PFSK-1 (cell line): ENCODE measurements around the gene HBA2.

Source experiments
- FOXP2 ChIP-seq: optimal IDR thresholded peaks from 2 replicates; pipeline ENCODE3; 2011; ENCODE audit warnings: borderline replicate concordance, control low read depth, inconsistent platforms; ENCODE audit not compliant: insufficient read depth; ENCODE audit errors: extremely low read length, extremely low read depth
- POLR2AphosphoS5 ChIP-seq: IDR thresholded peaks from 2 replicates; pipeline ENCODE4 v1.6.1; 2012; ENCODE audit warnings: low read depth, mild to moderate bottlenecking, control low read depth, low read length, moderate library complexity
- REST ChIP-seq, 2 experiments: IDR thresholded peaks; 2 replicates each; pipeline versions ENCODE4 v1.6.1 to v1.8.0; 2011 to 2012; ENCODE audit warnings: low read depth in 2 of 2, low read length in 2 of 2, control low read depth in 1 of 2, inconsistent platforms in 1 of 2, mild to moderate bottlenecking in 1 of 2, moderate library complexity in 1 of 2; ENCODE audit not compliant: insufficient read depth in 1 of 2
- SIN3A ChIP-seq: IDR thresholded peaks from 2 replicates; pipeline ENCODE4 v1.6.1; 2012; ENCODE audit warnings: mild to moderate bottlenecking, low read length, moderate library complexity, borderline replicate concordance; ENCODE audit not compliant: insufficient read depth
- TAF1 ChIP-seq: IDR thresholded peaks from 2 replicates; pipeline ENCODE4 v1.6.1; 2012; ENCODE audit warnings: low read length, control low read depth, borderline replicate concordance; ENCODE audit not compliant: insufficient read depth

Gene HBA2

DNA sequence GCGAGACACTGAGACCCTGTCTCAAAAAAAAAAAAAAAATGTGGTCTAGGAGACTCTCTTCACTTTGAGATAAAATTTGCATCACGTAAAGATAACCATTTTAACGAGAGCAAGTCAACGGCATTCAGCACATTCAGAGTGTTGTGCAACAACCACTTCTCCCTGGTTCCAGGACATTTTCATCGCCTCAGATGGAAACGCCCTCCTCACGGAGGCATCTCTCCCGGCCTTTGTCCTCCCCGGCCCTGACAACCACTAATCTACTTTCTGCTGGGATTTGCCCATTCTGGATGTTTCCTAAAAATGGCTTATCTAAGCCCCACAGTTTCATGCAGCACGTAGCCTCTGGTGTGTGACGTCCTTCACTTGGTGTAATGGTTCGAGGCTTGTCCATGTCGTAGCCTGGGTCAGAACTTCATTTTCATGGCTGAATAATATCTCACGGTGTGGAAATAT is 27.9 kb upstream of the HBA2 start:
- TF ChIP-seq TAF1 (no peak), SIN3A (no peak), REST (IDR thresholded peaks at IDR 0.05; ENCODE audit: insufficient read depth in 1 of 2, low read depth in 2 of 2, low read length in 2 of 2) (no peak), POLR2AphosphoS5 (no peak), FOXP2 (no peak)

DNA sequence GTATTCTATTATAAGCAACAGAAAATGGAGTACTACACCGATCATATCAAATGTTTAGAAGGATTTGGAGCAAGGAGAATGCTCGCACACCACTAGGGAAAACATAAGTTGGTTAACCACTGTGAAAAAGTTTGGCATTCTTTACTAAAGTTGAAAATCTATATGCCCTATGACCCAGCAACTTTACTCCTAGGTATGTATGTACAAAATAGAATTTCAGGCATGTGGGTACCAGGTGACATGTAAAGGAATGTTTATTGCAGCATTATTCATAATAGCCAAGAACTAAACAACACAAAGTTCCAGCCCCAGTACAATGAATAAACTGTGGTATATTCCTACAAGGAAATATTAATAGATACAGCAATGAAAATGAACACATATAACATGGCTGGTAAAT is 26.0 kb upstream of the HBA2 start:
- TF ChIP-seq FOXP2 (no peak), SIN3A (no peak), TAF1 (no peak), REST (IDR thresholded peaks at IDR 0.05; ENCODE audit: insufficient read depth in 1 of 2, low read depth in 2 of 2, low read length in 2 of 2) (no peak), POLR2AphosphoS5 (no peak)

DNA sequence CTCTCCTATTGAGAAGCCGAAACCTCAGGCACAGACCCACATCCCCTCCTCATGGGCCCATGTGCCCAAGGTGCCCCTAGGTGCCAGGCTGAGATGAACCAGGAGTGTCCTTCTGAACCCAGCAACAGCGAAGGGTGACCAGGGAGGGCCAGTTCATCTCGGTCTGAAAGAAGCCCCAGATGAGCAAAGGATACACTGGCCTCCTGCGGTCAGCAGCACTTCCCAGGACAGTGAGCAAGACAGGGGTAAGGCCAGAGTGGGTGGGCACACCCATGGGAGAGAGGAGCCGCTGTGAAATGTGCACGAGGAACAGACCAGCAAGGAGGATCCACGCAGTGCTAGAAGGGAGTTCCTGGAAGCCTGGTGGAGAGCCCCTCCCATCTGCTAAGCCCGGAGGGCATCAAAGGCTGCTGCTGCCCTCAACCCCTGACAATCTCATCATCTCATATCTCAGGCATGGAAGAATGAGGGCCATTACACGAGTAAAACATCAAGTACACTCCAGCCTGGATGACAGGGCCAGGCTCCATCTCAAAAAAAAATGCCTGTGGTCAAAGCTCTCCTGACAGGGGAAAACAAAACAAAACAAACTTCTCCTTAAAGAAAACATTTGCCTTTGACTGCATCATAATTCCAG is 23.5 kb upstream of the HBA2 start:
- no peak for TF ChIP-seq POLR2AphosphoS5
- no peak for TF ChIP-seq SIN3A
- TF ChIP-seq TAF1 = no peak
- TF ChIP-seq REST (IDR thresholded peaks at IDR 0.05; ENCODE audit: insufficient read depth in 1 of 2, low read depth in 2 of 2, low read length in 2 of 2) = no peak
- TF ChIP-seq FOXP2 = no peak

DNA sequence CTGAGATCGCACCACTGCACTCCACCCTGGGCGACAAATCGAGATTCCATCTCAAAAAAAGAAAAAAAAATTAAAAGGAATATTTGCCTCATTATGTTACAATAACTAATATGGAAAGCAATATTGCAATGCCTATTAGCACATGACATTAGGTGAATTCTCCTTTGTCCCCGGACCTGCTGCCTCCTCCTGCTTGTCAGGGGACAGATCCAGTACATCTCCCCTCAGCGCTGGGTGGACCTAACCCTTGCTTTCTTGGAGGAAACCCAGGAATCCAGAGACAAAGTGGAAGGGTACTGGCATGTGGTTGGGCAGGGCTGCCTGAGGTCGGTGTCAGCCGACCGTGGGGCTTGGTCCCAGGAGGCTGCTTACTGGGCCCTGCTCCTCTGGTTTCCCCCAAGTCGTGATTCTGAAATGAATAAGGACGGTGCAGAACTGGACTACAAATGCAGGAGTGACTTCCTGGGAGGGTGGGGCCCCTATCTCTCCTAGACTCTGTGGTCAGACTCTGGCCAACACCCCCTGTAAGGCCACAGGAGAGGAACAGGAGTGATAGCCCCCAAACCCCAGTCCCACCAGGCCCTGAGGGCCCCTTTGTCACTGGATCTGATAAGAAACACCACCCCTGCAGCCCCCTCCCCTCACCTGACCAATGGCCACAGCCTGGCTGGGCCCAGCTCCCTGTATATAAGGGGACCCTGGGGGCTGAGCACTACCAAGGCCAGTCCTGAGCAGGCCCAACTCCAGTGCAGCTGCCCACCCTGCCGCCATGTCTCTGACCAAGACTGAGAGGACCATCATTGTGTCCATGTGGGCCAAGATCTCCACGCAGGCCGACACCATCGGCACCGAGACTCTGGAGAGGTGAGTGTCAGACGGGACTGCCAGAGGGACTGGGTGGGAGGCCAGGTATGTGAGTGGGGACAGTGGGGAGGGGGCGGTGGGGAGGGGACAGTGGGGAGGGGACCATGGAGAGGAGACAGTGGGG is 20.2 kb upstream of the HBA2 start, which contains the start of gene HBZ:
HBZ (plus strand) TSS at position 504 of the 988 bp plus-strand sequence; CDS start at position 770, 266 bp downstream.
- TF ChIP-seq SIN3A (no peak), FOXP2 (no peak), POLR2AphosphoS5 (no peak)

DNA sequence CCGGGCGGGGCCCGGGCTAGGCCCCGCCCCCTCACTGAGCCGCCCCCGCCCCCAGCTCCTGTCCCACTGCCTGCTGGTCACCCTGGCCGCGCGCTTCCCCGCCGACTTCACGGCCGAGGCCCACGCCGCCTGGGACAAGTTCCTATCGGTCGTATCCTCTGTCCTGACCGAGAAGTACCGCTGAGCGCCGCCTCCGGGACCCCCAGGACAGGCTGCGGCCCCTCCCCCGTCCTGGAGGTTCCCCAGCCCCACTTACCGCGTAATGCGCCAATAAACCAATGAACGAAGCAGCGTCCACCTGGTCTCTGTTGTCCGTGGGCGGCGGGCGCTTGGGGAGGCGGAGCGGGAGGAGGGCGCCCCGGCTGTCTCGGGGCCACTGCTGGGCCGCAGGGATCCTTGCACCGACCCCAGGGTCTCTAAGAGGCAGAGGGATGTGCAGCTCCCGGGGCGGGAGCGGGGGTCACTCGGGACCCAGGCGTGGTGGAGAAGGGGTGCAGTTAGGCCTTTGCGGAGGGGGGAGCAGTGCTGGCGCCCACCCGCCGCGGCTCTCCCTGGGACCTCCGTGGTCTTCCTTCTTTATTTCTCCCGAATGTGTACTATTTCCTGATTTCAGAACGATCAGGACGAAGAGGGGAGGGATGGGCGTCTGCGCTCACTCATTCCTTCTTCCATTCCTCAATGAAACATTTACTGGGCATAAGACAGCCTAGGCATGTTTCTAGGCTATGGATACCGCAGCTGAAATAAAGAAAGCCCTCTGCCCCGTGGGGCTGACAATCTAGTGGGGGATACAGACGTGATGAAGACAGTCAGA is 18.3 kb upstream of the HBA2 start:
- no peak for TF ChIP-seq REST (IDR thresholded peaks at IDR 0.05; ENCODE audit: insufficient read depth in 1 of 2, low read depth in 2 of 2, low read length in 2 of 2)
- no peak for TF ChIP-seq TAF1
- no peak for TF ChIP-seq SIN3A
- no peak for TF ChIP-seq FOXP2
- no peak for TF ChIP-seq POLR2AphosphoS5
